HepG2 (cell line): ENCODE data around the gene ABCB6. TPM values are rescaled to one million over a fixed set of nuclear protein-coding genes. Genes with fewer than 3 reads are reported as not detected.

ENCODE experiments used
- CEBPB ChIP-seq: IDR thresholded peaks from 2 replicates; pipeline ENCODE4 v1.6.1; 2011; ENCODE audit warnings: low read depth, low read length, improper control_type of control experiment, borderline replicate concordance
- KAT8 ChIP-seq: IDR thresholded peaks from 2 replicates; pipeline ENCODE4 v1.6.1; 2016; ENCODE audit warnings: missing genetic modification reagents, missing compliant biosample characterization
- MATR3 ChIP-seq: sonication (generic); formaldehyde crosslinking; IDR thresholded peaks from 2 replicates; pipeline ENCODE4 v1.4.0; 2020; ENCODE audit warnings: missing genetic modification reagents
- NAIF1 ChIP-seq: sonication (generic); formaldehyde crosslinking; IDR thresholded peaks from 2 replicates; pipeline ENCODE4 v1.5.0; 2020; ENCODE audit warnings: mild to moderate bottlenecking, missing genetic modification reagents, borderline replicate concordance
- NCOR1 ChIP-seq: fragments of 200-600 bp; sonication (generic); IDR thresholded peaks from 2 replicates; pipeline ENCODE4 v1.7.0; 2017; ENCODE audit warnings: antibody characterized with exemption, low read length, borderline replicate concordance
- ONECUT2 ChIP-seq: sonication (generic); formaldehyde crosslinking; IDR thresholded peaks from 2 replicates; pipeline ENCODE4 v1.4.0; 2020; ENCODE audit warnings: missing genetic modification reagents
- PRMT3 ChIP-seq: sonication (generic); formaldehyde crosslinking; IDR thresholded peaks from 2 replicates; pipeline ENCODE4 v1.8.1; 2022; ENCODE audit warnings: low read depth, mild to moderate bottlenecking, moderate library complexity, missing genetic modification reagents, borderline replicate concordance
- PRPF4 ChIP-seq: fragments of 200-400 bp; formaldehyde crosslinking; IDR thresholded peaks from 2 replicates; pipeline ENCODE4 v1.6.1; 2016; ENCODE audit warnings: low read length, low read depth; ENCODE audit not compliant: poor library complexity, severe bottlenecking
- SAFB2 ChIP-seq: sonication (generic); formaldehyde crosslinking; IDR thresholded peaks from 2 replicates; pipeline ENCODE4 v1.5.1; 2020; ENCODE audit warnings: missing genetic modification reagents, low read depth, mild to moderate bottlenecking, borderline replicate concordance
- SOX13 ChIP-seq, 3 experiments: fragments of 450-650 bp in 1 of 3; sonication (generic) in 1 of 3; formaldehyde crosslinking in 1 of 3; IDR thresholded peaks in 2 of 3; conservative IDR thresholded peaks in 1 of 3; 2 replicates each; pipeline versions ENCODE4 v1.5.0 to v1.6.1; 2016 to 2020; ENCODE audit warnings: antibody characterized with exemption in 1 of 3, mild to moderate bottlenecking in 1 of 3, missing compliant biosample characterization in 1 of 3, missing genetic modification reagents in 1 of 3, moderate library complexity in 1 of 3
- SRF ChIP-seq: IDR thresholded peaks from 2 replicates; pipeline ENCODE4 v1.6.1; 2011; ENCODE audit warnings: mild to moderate bottlenecking, low read depth, low read length, moderate library complexity
- ZNF20 ChIP-seq: sonication (generic); formaldehyde crosslinking; IDR thresholded peaks from 2 replicates; pipeline ENCODE4 v1.4.0; 2020; ENCODE audit warnings: mild to moderate bottlenecking, moderate library complexity, missing genetic modification reagents
- ZNF205 ChIP-seq: IDR thresholded peaks from 2 replicates; pipeline ENCODE4 v1.6.1; 2018; ENCODE audit warnings: missing biosample characterization, missing genetic modification reagents
- ZNF30 ChIP-seq: sonication (generic); formaldehyde crosslinking; IDR thresholded peaks from 2 replicates; pipeline ENCODE4 v1.5.0; 2020; ENCODE audit warnings: mild to moderate bottlenecking, missing genetic modification reagents
- ZNF383 ChIP-seq: sonication (generic); formaldehyde crosslinking; IDR thresholded peaks from 2 replicates; pipeline ENCODE4 v1.4.0; 2020; ENCODE audit warnings: missing genetic modification reagents, mild to moderate bottlenecking, borderline replicate concordance
- ZNF484 ChIP-seq: sonication (generic); formaldehyde crosslinking; IDR thresholded peaks from 2 replicates; pipeline ENCODE4 v1.5.1; 2020; ENCODE audit warnings: mild to moderate bottlenecking, low read depth, missing genetic modification reagents, borderline replicate concordance
- ZNF720 ChIP-seq: sonication (generic); formaldehyde crosslinking; IDR thresholded peaks from 2 replicates; pipeline ENCODE4 v1.4.0; 2020; ENCODE audit warnings: missing genetic modification reagents
- ZNF792 ChIP-seq: IDR thresholded peaks from 2 replicates; pipeline ENCODE4 v1.6.1; 2016
- ZSCAN21 ChIP-seq: sonication (generic); formaldehyde crosslinking; IDR thresholded peaks from 2 replicates; pipeline ENCODE4 v1.8.0; 2022; ENCODE audit warnings: mild to moderate bottlenecking, missing genetic modification reagents, moderate library complexity, borderline replicate concordance
- polyA plus RNA-seq, 8 experiments: library from polyadenylated mRNA; depleted of rRNA in 3 of 8; stranded (reverse) in 7 of 8; unstranded in 1 of 8; fragments of >200 nt; fragmentation: Illumina TruSeq in 4 of 8; extraction: Trizol in 4 of 8; gene quantifications; 2 replicates each; pipeline versions ENCODE4 v1.2.1 to v1.2.3, GENCODE V29; 2011 to 2016; ENCODE audit warnings: low read depth in 4 of 8, missing spikeins in 1 of 8, mixed read lengths in 1 of 8; ENCODE audit not compliant: insufficient read depth in 1 of 8
- total RNA-seq, 5 experiments: library from RNA; depleted of rRNA; stranded (reverse); fragments of >200 nt; fragmentation: Illumina TruSeq; extraction: Trizol; gene quantifications; 2 replicates each; pipeline ENCODE4 v1.2.3, GENCODE V29; 2016; ENCODE audit warnings: low read depth in 1 of 5
- TF ChIP-seq, protein P1 (sequence below): sonication (generic); formaldehyde crosslinking; IDR thresholded peaks from 2 replicates; pipeline ENCODE4 v1.5.1; 2020; ENCODE audit warnings: mild to moderate bottlenecking, missing genetic modification reagents, moderate library complexity
- TF ChIP-seq, protein P2 (sequence below): IDR thresholded peaks from 2 replicates; pipeline ENCODE4 v1.6.1; 2018; ENCODE audit warnings: missing genetic modification reagents
- TF ChIP-seq, protein P3 (sequence below): sonication (generic); formaldehyde crosslinking; IDR thresholded peaks from 2 replicates; pipeline ENCODE4 v1.5.0; 2020; ENCODE audit warnings: mild to moderate bottlenecking, low read depth, missing genetic modification reagents, borderline replicate concordance

ABCB6 gene
- total and polyA plus RNA-seq, 2 of the 13 experiments (the other 11 are each of a cell fraction or from before 2014, with no cell fraction given): 91.1 to 137 TPM

DNA sequence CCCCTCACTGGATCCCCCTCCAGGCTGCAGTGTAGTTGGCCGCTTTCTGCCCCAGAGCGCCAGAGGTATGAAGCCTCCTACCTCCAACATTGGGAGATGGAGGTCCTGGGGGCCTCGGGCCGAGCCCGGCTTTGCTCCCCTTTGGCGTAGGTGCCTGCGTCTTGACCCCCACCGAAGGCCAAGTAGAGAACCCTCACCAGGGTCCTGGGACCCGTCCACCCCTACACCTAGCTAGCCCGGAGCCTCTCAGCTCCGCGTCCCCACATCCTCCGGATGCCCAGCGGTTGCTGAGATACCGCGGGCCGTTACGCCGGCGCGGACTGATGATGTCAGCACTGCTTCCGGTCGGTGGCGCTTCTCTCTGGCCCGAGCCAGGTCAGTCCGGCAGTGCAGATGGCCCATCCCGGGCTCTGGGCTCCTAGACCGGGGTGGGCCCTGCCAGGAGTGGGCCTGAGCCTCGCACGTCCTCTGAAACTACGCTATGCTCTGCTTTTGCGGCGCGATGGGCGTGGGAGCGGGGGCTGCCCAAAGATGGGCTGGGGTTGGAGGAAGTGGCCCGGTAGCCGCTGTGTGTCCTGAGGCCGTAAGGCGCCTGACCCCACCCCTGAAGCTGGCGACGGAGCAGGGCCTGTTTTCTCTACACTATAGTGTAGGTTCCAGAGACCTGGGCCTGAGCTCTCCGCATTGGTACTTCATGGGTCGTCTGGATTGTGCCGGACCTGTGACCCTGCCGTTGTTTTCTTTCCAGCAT, 26.6 kb upstream of the ABCB6 start, which contains the start of the genes GLB1L and STK16 (continued):
- TF ChIP-seq SRF: peak; percentile 64
- TF ChIP-seq ONECUT2 (CRISPR knock-in tag): no peak
- TF ChIP-seq ZNF205: peak; percentile 75
- no peak for TF ChIP-seq SOX13 (IDR thresholded peaks at IDR 0.05)
- TF ChIP-seq SOX13 (CRISPR knock-in tag; conservative IDR thresholded peaks at IDR 0.05 in 1 of 2, IDR thresholded peaks at IDR 0.05 in 1 of 2): peak in 1 of 2 experiments; percentile 47; a peak in 2 of 4 replicates
- peak; percentile 64; the same call in 1 of the 2 replicates for TF ChIP-seq ZNF383 (CRISPR knock-in tag)
- TF ChIP-seq ZNF20 (CRISPR knock-in tag): no peak
- no peak for TF ChIP-seq CEBPB
- TF ChIP-seq NCOR1: no peak; the same call in 1 of the 2 replicates
- TF ChIP-seq SAFB2 (CRISPR knock-in tag): peak; percentile 87; the same call in 1 of the 2 replicates
- peak; percentile 99 for TF ChIP-seq KAT8
- TF ChIP-seq ZSCAN21 (CRISPR knock-in tag): peak; percentile 67
- TF ChIP-seq ZNF792 (CRISPR knock-in tag): peak; percentile 91
- TF ChIP-seq ZNF484 (CRISPR knock-in tag): no peak
- TF ChIP-seq ZNF720 (CRISPR knock-in tag): no peak
- no peak for TF ChIP-seq PRPF4
- TF ChIP-seq, protein P1, sequence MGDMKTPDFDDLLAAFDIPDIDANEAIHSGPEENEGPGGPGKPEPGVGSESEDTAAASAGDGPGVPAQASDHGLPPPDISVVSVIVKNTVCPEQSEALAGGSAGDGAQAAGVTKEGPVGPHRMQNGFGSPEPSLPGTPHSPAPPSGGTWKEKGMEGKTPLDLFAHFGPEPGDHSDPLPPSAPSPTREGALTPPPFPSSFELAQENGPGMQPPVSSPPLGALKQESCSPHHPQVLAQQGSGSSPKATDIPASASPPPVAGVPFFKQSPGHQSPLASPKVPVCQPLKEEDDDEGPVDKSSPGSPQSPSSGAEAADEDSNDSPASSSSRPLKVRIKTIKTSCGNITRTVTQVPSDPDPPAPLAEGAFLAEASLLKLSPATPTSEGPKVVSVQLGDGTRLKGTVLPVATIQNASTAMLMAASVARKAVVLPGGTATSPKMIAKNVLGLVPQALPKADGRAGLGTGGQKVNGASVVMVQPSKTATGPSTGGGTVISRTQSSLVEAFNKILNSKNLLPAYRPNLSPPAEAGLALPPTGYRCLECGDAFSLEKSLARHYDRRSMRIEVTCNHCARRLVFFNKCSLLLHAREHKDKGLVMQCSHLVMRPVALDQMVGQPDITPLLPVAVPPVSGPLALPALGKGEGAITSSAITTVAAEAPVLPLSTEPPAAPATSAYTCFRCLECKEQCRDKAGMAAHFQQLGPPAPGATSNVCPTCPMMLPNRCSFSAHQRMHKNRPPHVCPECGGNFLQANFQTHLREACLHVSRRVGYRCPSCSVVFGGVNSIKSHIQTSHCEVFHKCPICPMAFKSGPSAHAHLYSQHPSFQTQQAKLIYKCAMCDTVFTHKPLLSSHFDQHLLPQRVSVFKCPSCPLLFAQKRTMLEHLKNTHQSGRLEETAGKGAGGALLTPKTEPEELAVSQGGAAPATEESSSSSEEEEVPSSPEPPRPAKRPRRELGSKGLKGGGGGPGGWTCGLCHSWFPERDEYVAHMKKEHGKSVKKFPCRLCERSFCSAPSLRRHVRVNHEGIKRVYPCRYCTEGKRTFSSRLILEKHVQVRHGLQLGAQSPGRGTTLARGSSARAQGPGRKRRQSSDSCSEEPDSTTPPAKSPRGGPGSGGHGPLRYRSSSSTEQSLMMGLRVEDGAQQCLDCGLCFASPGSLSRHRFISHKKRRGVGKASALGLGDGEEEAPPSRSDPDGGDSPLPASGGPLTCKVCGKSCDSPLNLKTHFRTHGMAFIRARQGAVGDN (CRISPR knock-in tag): peak; percentile 98
- no peak for TF ChIP-seq ZNF30 (CRISPR knock-in tag)
- TF ChIP-seq, protein P2, sequence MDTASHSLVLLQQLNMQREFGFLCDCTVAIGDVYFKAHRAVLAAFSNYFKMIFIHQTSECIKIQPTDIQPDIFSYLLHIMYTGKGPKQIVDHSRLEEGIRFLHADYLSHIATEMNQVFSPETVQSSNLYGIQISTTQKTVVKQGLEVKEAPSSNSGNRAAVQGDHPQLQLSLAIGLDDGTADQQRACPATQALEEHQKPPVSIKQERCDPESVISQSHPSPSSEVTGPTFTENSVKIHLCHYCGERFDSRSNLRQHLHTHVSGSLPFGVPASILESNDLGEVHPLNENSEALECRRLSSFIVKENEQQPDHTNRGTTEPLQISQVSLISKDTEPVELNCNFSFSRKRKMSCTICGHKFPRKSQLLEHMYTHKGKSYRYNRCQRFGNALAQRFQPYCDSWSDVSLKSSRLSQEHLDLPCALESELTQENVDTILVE (CRISPR knock-in tag): peak; percentile 95
- TF ChIP-seq NAIF1 (CRISPR knock-in tag): peak; percentile 55; the same call in 1 of the 2 replicates
- no peak for TF ChIP-seq MATR3 (CRISPR knock-in tag)
- no peak for TF ChIP-seq PRMT3 (CRISPR knock-in tag)
- TF ChIP-seq, protein P3, sequence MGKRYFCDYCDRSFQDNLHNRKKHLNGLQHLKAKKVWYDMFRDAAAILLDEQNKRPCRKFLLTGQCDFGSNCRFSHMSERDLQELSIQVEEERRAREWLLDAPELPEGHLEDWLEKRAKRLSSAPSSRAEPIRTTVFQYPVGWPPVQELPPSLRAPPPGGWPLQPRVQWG (CRISPR knock-in tag): no peak
